Activated T-cell treated with anti-CD3 and anti-CD28 coated beads for 48 hours (primary cell): ENCODE results near the gene TSPAN9.
A peak's percentile ranks its signal among the peaks of the same experiment; 100 is the strongest.

Experiments used
- DNase-seq: peaks from one replicate; pipeline ENCODE4 v3.0.0-alpha.2; 2020; ENCODE audit warnings: low read depth

Gene TSPAN9

GRCh38 chr12:3141339-3142321 is 64.5 kb downstream of the TSPAN9 start:
- no peak for DNase-seq

DNA sequence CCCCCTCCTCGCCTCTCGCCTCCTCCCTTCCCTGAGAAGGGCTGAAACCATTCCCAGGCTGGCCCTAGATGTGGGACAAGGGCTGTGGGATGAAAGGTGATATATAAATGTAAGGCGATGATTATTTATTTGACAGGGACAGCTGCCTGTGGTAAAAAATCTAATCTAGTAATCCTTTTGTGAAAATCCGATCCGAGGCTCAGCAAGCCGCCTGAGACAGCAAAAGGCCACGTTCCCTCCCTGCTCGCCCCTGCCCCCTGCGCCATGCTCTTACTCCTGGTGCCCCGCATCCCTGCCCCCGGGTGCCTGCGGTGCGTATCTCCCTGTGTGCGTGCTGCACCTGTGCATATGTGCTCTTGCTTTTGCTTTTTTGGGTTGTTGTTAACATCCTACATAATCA is 65.2 kb downstream of the TSPAN9 start:
- no peak for DNase-seq

GRCh38 chr12:3144495-3144894 is 67.3 kb downstream of the TSPAN9 start:
- DNase-seq = no peak

- no peak for DNase-seq
These were observed 67.9 kb downstream of the TSPAN9 start for GRCh38 chr12:3145033-3145432.

GRCh38 chr12:3145546-3146310 is 68.5 kb downstream of the TSPAN9 start:
- DNase-seq = no peak

DNA sequence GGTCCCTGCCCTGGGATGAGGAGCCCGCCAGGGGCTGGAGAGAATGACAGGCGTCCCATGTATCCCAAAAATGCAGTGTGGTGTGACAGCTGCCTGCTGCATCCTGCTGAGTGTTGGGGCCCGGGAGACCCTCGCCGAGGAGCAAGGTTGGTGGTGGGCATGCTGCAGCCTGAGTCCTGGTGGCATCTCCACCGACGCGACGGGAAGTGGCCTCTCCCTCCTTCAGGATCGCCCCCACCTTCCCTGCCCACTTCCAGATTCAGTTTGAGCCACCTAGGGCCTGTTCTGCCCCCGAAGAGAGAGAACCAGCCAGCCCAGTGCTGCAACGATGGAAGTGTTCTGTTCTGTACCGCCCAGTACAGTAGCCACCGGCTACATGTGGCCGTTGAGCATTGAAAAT is 70.1 kb downstream of the TSPAN9 start:
- DNase-seq = no peak

DNA sequence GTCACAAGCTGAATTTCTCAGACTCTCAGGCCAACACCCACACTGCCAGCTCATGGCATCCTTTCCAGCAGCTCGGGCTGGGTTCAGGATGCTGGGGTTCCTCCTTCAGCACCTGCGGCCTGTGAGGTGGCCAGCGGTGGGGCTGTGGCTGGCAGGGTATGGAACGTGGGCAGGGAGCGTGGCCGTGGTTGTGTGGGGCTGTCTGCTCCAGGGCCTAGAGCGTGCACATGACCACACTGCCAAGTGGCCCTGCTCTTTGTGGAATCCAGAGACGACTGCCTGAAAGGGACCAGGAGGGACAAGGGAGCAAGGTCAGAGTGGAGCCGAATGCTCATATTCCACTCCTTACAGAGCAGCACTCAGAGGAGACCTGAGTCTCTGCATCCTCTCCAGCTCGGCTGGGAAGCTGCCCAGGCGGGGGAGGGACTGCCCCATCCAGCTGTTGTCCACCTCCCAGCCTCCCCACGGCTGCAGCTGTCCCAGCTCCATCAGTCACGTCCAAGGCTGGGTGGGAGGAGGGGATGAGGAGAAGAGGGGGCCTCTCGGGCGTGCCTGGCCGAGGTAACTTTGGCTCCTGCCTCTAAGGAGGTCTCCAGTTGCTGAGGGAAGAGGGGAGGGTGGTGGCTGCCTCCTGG is 71.3 kb downstream of the TSPAN9 start:
- no peak for DNase-seq

DNA sequence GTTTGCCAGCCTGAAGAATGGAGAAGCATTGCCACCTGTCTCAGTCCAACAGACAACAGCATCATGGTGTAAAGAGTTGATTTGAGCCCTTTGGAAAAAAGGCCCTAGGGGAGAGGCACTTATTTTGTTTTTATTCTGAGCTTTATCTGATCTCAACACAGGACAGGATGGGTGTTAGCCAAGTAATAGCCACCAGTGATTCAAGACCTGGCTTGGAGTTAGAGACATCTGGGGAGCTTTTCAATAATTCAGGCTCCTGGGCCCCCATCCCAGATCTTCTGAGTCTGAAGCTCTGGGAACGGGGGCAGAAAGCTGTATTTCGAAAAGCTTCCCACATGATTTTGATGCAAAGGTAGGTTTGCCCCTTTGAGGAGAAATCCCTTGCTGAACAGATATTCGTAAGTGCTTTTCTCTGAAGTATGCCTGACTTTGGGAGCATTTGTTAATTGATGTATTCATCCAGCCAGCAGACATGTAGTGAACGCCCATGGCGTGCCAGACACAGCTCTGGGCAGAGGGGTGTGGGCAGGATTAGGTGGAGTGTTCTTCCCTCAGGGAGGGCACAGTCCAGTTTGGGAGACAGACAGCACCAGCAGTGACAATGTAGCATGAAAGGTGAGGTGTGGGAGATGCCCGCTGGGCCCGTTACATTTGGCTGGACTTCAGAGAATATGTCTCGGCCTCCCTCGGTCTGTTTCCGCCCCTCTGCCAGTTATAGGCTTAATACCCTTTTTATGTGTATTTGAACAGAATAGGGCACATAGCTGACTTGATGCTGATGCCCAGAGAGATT is 72.5 kb downstream of the TSPAN9 start:
- no peak for DNase-seq

DNA sequence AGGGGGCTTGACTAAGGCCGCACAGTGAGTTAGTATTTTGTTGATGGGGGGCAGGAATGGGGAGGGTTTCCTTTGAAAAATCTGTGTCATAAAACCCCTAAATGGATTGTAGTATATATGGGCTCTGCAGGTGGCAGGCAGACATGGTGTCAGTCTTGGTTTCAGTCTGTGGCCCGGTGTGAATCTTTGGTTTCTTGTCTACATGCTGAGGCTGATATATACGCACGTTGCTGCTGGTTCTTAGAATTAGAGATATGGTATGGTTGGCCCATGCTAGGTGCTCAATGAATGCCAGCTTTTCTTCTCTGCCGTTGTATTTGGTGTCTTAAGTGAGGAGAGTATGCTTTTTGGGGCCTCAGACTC is 73.1 kb downstream of the TSPAN9 start:
- DNase-seq = no peak

DNA sequence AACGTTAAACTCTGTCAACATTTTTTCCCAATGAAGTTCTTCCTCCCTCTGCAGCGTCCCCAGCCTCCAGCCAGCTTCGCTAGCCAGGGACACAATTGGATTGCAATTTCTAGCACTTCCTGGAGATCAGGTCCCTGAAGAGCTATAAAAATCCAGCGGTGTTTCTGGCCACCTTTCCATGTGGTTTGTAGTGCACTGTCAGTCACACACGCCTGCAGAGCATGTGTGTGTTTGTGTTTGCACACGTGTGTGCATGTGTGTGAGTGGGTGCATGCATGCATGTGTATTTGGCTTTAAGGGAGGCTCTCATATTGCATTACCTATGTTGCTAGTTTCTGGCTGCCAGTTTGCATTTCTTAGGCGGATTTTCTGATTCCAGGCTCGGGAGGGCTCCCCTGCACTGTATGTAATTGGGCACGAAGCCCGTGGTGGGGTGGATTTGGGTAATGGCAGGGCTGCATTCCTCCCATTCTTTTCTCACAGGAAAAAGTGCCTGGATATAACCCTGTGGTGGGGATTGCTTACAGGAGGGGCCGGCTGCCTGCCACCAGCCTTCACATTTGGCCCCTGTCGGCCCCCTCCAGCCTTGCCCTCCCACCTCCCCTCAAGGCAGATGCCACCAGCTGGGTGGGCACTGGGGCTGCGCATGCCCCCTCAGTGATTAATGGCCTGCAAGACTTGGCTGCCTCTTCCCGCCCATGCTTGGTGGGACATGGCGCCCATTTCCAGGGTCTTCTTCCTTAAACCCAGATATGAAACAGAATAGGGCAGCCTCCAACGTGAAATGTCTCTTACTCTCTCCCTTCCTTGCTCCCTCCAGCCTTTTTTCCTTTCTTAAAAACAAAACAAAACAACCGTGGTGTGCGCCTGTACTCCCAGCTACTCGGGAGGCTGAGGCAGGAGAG is 74.0 kb downstream of the TSPAN9 start:
- no peak for DNase-seq

DNA sequence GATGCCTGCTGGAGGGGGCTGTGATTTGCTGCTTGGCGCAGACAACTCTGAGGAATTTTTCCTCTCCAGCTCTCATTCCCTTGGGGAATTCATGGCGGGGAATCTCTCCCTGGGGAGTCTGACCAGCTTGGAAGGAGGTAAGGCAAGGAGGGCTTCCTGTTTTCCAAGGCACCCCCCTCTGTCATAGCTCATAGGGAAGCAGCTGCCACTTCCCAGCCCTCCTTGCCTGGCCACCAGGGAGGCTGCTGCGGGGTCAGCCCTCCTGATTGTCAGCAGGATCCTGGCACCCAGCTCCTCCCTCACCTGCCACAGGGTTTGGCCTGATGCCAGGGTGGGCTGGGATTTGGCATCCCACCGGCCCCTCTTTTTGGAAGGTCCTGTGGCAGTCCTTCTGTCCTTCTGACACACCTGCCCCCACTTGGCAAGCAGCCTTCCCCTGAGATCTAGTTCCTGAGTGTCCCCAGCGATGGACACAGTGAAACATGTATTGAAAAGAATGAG is 74.9 kb downstream of the TSPAN9 start:
- DNase-seq = no peak

- peak; percentile 3 for DNase-seq
These were observed 75.7 kb downstream of the TSPAN9 start for GRCh38 chr12:3152892-3153291.

- no peak for DNase-seq
These were observed 76.8 kb downstream of the TSPAN9 start for GRCh38 chr12:3154006-3154405.

DNA sequence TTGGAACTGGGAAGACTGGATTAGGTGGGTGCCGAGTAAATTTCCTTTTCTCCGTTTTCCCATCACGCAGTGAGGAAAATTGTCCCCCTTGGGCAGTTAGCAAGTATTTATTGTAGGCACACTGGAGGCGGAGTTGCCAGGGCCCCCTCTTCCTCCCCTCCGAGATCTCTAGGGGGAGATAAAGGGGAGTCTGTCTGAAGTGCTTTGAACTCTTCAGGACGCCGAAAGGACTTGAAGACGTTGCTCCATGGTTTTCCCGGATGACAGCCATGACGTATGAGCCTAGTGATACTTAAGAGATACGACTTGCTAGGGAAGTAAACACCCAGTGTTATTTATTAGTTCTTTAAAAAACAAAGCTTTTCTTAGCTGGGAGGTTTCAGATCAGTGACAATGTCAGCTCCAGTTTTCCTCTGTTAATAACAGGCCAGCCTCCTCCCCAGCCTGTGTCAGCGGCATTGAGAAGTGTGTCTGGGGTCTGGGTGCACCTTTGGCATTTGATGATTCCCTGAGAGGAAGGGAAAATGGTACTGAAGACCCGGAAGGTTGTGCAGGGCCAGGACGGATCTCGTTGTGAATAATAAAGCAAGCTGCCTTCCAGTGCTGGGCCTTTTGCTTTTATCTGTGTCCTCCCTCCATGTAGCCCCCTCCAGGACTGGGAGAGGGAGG is 78.7 kb downstream of the TSPAN9 start:
- no peak for DNase-seq

- DNase-seq = no peak
These were observed 80.6 kb downstream of the TSPAN9 start for GRCh38 chr12:3157581-3158323.

DNA sequence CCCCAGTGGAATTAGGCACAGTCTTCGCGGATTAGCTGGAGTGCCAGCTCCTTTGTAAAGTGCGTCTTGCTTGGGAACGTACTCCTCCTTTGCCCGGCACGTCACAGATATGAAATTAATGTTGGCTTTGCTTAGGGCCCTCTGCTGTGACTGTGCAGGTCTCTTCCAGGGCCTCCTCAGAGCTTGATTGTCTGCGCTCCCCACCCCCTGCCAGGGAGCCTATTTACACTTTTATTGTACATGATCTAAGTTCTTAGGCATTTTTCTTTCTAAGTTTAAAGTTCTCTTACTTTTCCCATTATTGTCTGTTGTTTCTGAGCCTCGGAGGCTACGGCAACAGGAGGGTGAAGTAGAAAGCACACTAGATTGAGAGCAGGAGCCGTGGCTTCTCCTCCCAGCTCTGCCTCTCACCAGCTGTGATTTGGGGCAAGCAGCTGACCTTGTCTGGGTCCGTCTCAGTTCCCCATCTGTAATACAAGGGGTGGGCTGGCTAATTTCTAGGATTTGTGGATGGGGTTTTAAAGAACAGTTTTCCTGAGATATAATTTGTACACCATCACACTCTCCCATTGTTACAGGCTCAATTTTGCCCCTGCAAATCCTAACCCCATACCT is 81.8 kb downstream of the TSPAN9 start:
- no peak for DNase-seq

GRCh38 chr12:3160081-3160480 is 82.9 kb downstream of the TSPAN9 start:
- no peak for DNase-seq

- no peak for DNase-seq
These were observed 84.7 kb downstream of the TSPAN9 start for GRCh38 chr12:3161861-3162260.
